C4-2B (cell line): ENCODE data around the gene GJB5.

ENCODE experiments used
- H3K27ac ChIP-seq: fragments of 450-650 bp; 2 replicates; pipeline ENCODE4 v1.5.1; 2017
- ZFX ChIP-seq: fragments of 450-650 bp; IDR thresholded peaks from 2 replicates; pipeline ENCODE4 v1.6.1; 2017
- TF ChIP-seq, protein P1 (sequence below): fragments of 450-650 bp; conservative IDR thresholded peaks from 2 replicates; pipeline ENCODE4 v1.5.1; 2017; ENCODE audit warnings: mild to moderate bottlenecking

GJB5 gene

GRCh38 chr1:34746101-34746500, 8.7 kb upstream of the GJB5 start:
- TF ChIP-seq, protein P1, sequence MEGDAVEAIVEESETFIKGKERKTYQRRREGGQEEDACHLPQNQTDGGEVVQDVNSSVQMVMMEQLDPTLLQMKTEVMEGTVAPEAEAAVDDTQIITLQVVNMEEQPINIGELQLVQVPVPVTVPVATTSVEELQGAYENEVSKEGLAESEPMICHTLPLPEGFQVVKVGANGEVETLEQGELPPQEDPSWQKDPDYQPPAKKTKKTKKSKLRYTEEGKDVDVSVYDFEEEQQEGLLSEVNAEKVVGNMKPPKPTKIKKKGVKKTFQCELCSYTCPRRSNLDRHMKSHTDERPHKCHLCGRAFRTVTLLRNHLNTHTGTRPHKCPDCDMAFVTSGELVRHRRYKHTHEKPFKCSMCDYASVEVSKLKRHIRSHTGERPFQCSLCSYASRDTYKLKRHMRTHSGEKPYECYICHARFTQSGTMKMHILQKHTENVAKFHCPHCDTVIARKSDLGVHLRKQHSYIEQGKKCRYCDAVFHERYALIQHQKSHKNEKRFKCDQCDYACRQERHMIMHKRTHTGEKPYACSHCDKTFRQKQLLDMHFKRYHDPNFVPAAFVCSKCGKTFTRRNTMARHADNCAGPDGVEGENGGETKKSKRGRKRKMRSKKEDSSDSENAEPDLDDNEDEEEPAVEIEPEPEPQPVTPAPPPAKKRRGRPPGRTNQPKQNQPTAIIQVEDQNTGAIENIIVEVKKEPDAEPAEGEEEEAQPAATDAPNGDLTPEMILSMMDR: no peak
- TF ChIP-seq ZFX: no peak
- no peak overlapping the region for H3K27ac ChIP-seq

DNA sequence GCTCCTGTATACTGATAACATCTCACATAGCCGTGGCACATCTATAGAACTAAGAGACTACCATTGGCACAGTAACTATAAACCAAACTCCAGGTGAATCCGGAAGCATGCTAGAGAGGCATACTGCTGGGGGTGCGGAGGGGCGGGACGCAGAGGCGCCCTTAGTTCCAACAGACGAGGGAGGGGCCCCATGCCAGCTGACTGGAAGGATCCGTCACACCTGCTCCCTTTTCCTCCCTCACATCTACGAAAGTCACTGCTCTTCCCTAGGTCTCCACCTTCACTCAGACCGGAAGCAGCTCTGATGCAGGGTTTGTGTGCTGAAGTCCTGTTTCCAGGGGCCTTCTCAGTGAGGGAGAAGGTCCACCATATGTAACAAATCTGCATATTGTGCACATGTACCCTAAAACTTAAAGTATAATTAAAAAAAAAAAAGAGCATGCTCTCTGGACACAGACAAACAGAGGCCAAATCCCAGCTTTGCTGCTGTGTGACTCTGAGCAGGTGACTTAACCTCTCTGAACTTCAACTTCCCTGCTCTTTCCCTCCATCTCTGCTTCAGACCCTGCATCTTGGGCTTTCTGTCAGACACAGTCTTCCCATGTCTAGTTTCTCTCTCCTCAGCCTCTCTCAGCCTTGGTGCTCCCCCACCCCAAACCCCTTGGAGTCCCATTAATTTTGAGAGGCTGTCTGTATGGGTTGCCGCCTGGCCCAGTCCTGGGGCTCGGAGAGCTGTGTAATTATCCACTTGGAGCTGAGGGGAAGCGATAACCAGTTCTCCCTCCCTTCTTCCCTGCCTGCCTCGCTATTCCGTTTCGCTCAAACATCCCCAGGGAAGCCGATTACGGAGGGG, 7.8 kb upstream of the GJB5 start:
- TF ChIP-seq, protein P1: no peak
- no peak for TF ChIP-seq ZFX
- no peak overlapping the region for H3K27ac ChIP-seq

- no peak overlapping the region for H3K27ac ChIP-seq
- TF ChIP-seq, protein P1: no peak
- TF ChIP-seq ZFX: no peak
Observed at GRCh38 chr1:34747638-34747941, 7.3 kb upstream of the GJB5 start.

DNA sequence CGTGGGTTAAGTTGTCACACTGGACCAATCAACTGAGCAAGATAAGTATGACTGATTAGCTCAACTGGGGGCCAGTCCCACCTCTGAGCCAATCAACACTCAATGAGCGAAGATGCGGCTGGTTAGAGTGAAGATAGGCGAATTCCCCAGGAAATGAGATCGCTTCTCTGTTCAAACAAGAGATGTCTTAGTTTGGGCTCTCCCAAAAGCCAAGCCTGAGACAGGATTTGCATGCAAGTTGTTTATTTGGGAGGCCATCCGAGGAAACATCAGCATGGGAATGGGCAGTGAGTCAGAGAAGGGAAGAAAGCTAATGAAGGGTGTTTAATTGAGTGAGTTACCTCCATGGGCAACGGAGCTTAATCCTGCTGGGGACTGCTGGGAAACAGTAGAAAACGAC, 4.9 kb upstream of the GJB5 start:
- TF ChIP-seq ZFX: no peak
- TF ChIP-seq, protein P1: no peak

GRCh38 chr1:34750610-34751009, 4.2 kb upstream of the GJB5 start:
- TF ChIP-seq, protein P1: no peak
- TF ChIP-seq ZFX: no peak

More for the DNA sequence above, 4.9 kb upstream of the GJB5 start:
- H3K27ac ChIP-seq: no peak overlapping the region

DNA sequence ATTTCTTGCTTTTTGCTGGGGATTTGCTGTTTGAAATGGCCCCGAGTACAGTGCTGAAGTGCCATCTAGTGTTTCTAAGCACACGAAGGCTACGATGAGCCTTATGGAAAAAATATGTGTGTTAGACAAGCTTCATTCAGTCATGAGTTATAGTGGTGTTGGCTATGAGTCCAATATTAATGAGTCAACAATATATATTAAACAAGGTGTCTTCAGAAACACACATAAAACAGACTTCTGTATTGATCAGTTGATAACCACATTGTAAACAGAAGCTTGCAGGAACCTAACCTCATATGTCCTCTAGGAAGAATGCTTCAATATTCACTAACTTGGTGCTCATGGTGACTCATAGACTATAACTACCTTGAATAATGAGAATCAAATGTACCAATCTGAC, 1.7 kb upstream of the GJB5 start:
- no peak overlapping the region for H3K27ac ChIP-seq
- TF ChIP-seq, protein P1: no peak
- TF ChIP-seq ZFX: no peak

More at GRCh38 chr1:34750610-34751009, 4.2 kb upstream of the GJB5 start:
- H3K27ac ChIP-seq: no peak overlapping the region

- no peak overlapping the region for H3K27ac ChIP-seq
- TF ChIP-seq, protein P1: no peak
- TF ChIP-seq ZFX: no peak
Observed at GRCh38 chr1:34755961-34756360, 1.1 kb downstream of the GJB5 start.
